DMS153 treated with DMSO at 0.1 percent for 48 hours (cell line): ENCODE data around the gene CFAP74.
A peak's percentile ranks its signal among the peaks of the same experiment; 100 is the strongest.
"Not testable (repeated sequence)": the region's sequence is repeated elsewhere in the genome, so short reads cannot be mapped to it uniquely, and the experiment has no call there.

Experiments used
- DNase-seq: peaks from one replicate; lab custom pipeline; 2025; ENCODE audit not compliant: unreplicated experiment; lab: John Stamatoyannopoulos, UW

CFAP74 gene

DNA sequence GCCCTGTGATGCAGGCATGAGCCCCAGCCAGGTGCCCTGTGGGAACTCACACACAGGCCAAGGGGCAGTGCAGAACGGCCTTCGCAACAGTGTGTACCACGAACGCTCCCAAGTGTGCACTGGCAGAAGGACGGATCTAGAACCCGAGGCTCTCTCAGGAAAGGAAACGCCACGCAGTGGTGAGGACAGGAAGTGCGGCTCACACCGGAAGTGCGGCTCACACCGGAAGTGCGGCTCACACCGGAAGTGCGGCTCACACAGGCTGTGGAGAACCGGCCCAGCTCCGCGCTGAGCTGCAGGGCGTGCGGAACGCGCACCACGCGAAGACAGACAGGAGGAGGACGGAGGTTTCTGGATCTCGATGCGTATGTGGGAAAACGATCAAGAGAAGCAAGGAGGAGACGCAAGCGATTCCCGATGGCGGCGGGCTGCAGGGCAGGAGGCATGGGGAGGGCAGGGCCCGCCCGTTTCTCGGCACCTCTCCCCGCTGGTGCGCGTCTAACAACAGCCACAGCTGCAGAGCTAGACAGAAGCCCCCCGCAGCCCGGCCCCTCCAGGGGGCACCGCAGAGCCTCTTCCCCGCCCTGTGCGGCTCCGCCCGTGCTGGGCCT is 48.6 kb downstream of the CFAP74 start:
- no peak for DNase-seq

GRCh38 chr1:1954015-1954414 is 49.6 kb downstream of the CFAP74 start:
- no peak for DNase-seq

- DNase-seq, result no peak
Measured at GRCh38 chr1:1950940-1951339, 52.6 kb downstream of the CFAP74 start.

DNA sequence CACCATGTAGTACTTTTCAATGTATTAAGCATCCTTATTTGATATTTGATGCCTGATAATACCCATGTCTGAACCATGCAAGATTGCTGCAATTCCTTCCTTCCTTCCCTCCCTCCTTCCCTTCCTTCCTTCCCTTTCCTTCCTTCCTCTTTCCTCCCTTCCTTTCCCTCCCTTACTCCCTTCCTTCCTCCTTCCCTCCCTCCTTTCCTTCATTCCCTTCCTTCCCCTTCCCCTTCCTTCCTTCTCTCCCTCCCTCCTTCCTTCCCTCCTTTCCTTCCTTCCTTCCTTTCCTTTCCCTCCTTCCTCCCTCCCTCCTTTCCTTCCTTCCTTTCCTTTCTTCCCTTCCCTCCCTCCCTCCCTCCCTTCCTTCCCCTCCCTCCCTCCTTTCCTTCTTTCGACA is 54.8 kb downstream of the CFAP74 start:
- DNase-seq, result no peak

DNA sequence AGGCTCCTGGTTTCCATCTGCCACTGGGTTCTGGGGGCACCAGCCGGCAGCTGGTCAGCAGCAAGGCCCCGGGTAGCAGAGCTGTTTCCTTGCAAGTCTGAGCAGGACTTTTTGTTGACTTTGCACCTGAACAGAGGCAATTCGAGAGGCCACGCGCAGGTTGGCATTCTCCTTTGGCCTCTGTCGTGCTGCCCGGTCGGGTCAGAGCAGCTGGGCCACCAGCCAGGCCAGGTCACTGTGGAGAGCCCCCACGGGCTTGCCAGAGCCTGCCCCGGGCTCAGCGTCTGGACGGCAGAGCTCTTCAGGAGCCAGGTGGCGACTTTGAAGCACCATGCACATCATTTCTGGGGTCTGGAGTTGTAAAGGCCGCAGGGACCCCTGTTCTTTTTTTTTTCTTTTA is 56.1 kb downstream of the CFAP74 start:
- peak; percentile 16 for DNase-seq

DNA sequence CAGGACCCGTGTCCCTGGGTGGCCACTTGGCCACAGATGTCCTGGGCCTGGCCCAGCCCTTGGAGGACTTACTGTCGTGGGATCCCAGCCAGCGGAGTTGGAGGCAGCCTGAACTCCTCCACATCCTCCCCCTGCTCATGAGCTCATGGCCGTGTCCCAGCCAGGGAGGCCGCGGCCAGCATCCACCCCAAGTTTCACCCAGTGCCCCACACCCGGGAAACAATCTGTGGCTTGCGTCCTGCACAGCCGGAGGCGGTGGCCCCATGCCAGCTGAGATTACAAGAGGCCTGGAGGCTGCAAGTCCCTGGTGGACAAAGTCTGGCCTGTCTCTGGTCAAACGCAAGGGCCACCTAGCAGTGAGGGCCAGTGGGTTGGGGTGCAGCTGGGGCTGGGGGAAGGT is 57.0 kb downstream of the CFAP74 start:
- no peak for DNase-seq

GRCh38 chr1:1945782-1946393 is 57.7 kb downstream of the CFAP74 start:
- no peak for DNase-seq

GRCh38 chr1:1943834-1944570 is 59.6 kb downstream of the CFAP74 start:
- no peak for DNase-seq

- no peak for DNase-seq
Measured at GRCh38 chr1:1942753-1943656, 60.6 kb downstream of the CFAP74 start.

GRCh38 chr1:1941868-1942752 is 61.5 kb downstream of the CFAP74 start:
- no peak for DNase-seq

DNA sequence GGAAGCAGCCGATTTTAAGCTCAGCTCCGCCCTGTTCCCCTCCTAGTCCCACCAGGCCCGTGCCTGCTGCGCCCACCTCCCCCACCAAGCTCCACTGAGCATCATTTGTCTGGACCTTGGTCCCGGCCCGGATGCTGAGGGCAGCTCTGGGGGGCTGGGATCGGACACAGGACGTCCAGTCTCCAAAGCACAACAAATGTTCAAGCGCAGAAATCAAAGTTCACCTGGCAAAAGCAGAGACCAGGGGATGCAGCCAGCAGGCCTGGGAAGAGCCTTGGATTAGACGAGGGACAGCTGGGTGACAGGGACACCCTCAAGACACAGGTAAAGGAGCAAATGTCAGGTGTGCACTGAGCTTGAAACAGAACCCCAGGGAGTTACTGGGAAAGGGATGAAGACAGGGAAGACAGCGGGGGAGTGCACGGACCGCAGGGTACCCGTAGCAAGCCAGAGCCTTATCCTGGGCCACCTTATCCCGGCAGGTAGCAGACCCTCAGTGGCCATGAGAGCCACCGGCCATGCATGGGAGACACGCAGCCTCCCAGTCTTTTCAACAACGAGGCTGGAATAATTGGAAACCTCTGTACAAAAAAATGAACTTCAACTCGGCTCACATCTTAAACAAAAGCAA is 62.3 kb downstream of the CFAP74 start:
- no peak for DNase-seq

- no peak for DNase-seq
Measured at GRCh38 chr1:1940123-1940425, 63.5 kb downstream of the CFAP74 start.

- DNase-seq, result no peak
Measured at GRCh38 chr1:1939296-1940122, 64.1 kb downstream of the CFAP74 start.

- DNase-seq, result no peak
Measured at GRCh38 chr1:1938613-1939295, 64.8 kb downstream of the CFAP74 start.

- DNase-seq, result no peak
Measured at GRCh38 chr1:1938276-1938573, 65.4 kb downstream of the CFAP74 start.

DNA sequence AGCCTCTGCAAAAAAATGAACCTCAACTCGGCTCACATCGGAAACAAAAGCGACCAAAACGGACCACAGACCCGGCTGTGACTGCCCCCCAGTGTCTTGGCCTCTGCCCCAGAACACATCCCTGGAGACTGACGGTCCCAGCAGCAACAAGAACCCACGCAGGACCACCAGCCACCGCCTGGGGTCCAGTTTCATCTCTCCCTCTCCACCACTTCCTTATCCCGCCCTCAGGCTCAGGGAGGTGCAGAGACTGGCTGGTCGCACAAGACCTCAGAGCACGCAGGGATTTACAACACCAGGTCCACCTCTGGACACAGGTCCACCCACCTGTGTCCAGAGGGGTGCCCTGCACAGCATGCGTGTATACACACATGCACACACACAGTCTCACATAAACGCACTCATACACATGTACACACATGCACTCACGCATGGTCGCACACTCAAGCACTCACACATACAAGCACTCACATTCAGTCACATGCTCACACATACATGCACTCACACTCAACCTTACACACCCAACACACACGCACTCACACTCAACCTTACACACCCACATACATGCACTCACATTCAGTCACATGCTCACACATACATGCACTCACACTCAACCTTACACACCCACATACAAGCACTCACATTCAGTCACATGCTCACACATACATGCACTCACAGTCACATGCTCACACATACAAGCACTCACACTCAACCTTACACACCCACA is 65.9 kb downstream of the CFAP74 start:
- DNase-seq, result no peak

GRCh38 chr1:1937061-1937460 is 66.5 kb downstream of the CFAP74 start:
- DNase-seq, result no peak

DNA sequence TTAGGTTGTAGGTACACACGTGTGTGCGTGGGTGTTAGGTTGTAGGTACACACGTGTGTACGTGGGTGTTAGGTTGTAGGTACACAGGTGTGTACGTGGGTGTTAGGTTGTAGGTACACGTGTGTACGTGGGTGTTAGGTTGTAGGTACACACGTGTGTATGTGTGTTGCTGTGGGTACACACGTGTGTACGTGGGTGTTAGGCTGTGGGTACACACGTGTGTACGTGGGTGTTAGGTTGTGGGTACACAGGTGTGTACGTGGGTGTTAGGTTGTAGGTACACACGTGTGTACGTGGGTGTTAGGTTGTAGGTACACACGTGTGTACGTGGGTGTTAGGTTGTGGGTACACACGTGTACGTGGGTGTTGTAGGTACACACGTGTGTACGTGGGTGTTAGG is 68.7 kb downstream of the CFAP74 start:
- not testable (repeated sequence) for DNase-seq
